HG02870 (cell line): ENCODE results near the gene FAM110D.

Experiments used
- ATAC-seq: cut with Tn5 transposase; IDR thresholded peaks from one replicate; pipeline ENCODE4 v1.9.1; 2021; ENCODE audit warnings: mild to moderate bottlenecking, moderate library complexity; ENCODE audit not compliant: unreplicated experiment

Gene FAM110D

GRCh38 chr1:26127235-26128163, 31.4 kb upstream of the FAM110D start:
- ATAC-seq = no peak

GRCh38 chr1:26129778-26130177, 29.1 kb upstream of the FAM110D start:
- no peak for ATAC-seq

- no peak for ATAC-seq
These were observed 28.2 kb upstream of the FAM110D start for GRCh38 chr1:26130695-26131094.

GRCh38 chr1:26132128-26132833, 26.6 kb upstream of the FAM110D start:
- no peak for ATAC-seq

GRCh38 chr1:26132834-26133167, 26.1 kb upstream of the FAM110D start:
- no peak for ATAC-seq

GRCh38 chr1:26134466-26134865, 24.4 kb upstream of the FAM110D start:
- ATAC-seq = no peak

- no peak for ATAC-seq
These were observed 19.8 kb upstream of the FAM110D start for GRCh38 chr1:26138974-26139558.

- ATAC-seq = no peak
These were observed 16.7 kb upstream of the FAM110D start for GRCh38 chr1:26142159-26142558.

GRCh38 chr1:26145041-26145959, 13.6 kb upstream of the FAM110D start:
- ATAC-seq = no peak

- ATAC-seq = no peak
These were observed 13.0 kb upstream of the FAM110D start for GRCh38 chr1:26145960-26146294.

- no peak for ATAC-seq
These were observed 10.0 kb upstream of the FAM110D start for GRCh38 chr1:26148887-26149286.

- no peak for ATAC-seq
These were observed 4.8 kb upstream of the FAM110D start for GRCh38 chr1:26153966-26154532.

GRCh38 chr1:26154750-26155149, 4.1 kb upstream of the FAM110D start:
- no peak for ATAC-seq

GRCh38 chr1:26155370-26156284, 3.3 kb upstream of the FAM110D start:
- no peak for ATAC-seq

GRCh38 chr1:26156285-26157038, 2.4 kb upstream of the FAM110D start:
- no peak for ATAC-seq

- ATAC-seq = no peak
These were observed 490 bp upstream of the FAM110D start for GRCh38 chr1:26158271-26158907.

GRCh38 chr1:26159743-26160039, 812 bp downstream of the FAM110D start:
- ATAC-seq = no peak
